Activated CD8-positive, alpha-beta memory T cell treated with anti-CD3 and anti-CD28 coated beads, Interleukin-2, amount 50 U/mL, for 1 hour (primary cell): ENCODE data around the gene TRIM75.
"Not testable (repeated sequence)": the region's sequence is repeated elsewhere in the genome, so short reads cannot be mapped to it uniquely, and the experiment has no call there.

Source experiments
- DNase-seq: peaks from one replicate; pipeline ENCODE4 v3.0.0-alpha.2; 2020; ENCODE audit errors: extremely low read depth

Gene TRIM75

GRCh38 chr4:165053645-165054044 lies at the start of gene TRIM75:
TRIM75 (plus strand) TSS chr4:165053866; CDS start chr4:165059148, 5,282 bp downstream.
- DNase-seq: no peak

GRCh38 chr4:165005352-165005925 lies 48.2 kb upstream of the TRIM75 start:
- DNase-seq: no peak

GRCh38 chr4:165006456-165006855 lies 47.2 kb upstream of the TRIM75 start:
- no peak for DNase-seq

GRCh38 chr4:165006886-165007285 lies 46.8 kb upstream of the TRIM75 start:
- DNase-seq: no peak

- DNase-seq: no peak
These were observed 44.0 kb upstream of the TRIM75 start for GRCh38 chr4:165009493-165010227.

- no peak for DNase-seq
These were observed 43.2 kb upstream of the TRIM75 start for GRCh38 chr4:165010487-165010886.

GRCh38 chr4:165010991-165011390 lies 42.7 kb upstream of the TRIM75 start:
- DNase-seq: no peak

GRCh38 chr4:165011403-165011802 lies 42.3 kb upstream of the TRIM75 start:
- DNase-seq: no peak

- DNase-seq: no peak
These were observed 40.0 kb upstream of the TRIM75 start for GRCh38 chr4:165013691-165014090.

- no peak for DNase-seq
These were observed 36.7 kb upstream of the TRIM75 start for GRCh38 chr4:165016971-165017370.

GRCh38 chr4:165019995-165020394 lies 33.7 kb upstream of the TRIM75 start:
- not testable (repeated sequence) for DNase-seq

GRCh38 chr4:165025782-165026181 lies 27.9 kb upstream of the TRIM75 start:
- not testable (repeated sequence) for DNase-seq

GRCh38 chr4:165027762-165028402 lies 25.8 kb upstream of the TRIM75 start:
- no peak for DNase-seq

- no peak for DNase-seq
These were observed 22.0 kb upstream of the TRIM75 start, which contains the start of gene TRIM60 for GRCh38 chr4:165031436-165032211. TRIM60 (plus strand) TSS chr4:165031999; CDS start chr4:165040073, 8,074 bp downstream.

- DNase-seq: no peak
These were observed 5.5 kb upstream of the TRIM75 start for GRCh38 chr4:165048170-165048569.

GRCh38 chr4:165052627-165053026 lies 1.0 kb upstream of the TRIM75 start:
- no peak for DNase-seq

GRCh38 chr4:165055601-165056000 lies 1.9 kb downstream of the TRIM75 start:
- no peak for DNase-seq

GRCh38 chr4:165058666-165059065 lies 5.0 kb downstream of the TRIM75 start:
- no peak for DNase-seq

- no peak for DNase-seq
These were observed 5.7 kb downstream of the TRIM75 start for GRCh38 chr4:165059386-165059785.

- DNase-seq: no peak
These were observed 7.3 kb downstream of the TRIM75 start for GRCh38 chr4:165060938-165061337.

GRCh38 chr4:165070560-165070959 lies 16.9 kb downstream of the TRIM75 start:
- no peak for DNase-seq

- not testable (repeated sequence) for DNase-seq
These were observed 19.7 kb downstream of the TRIM75 start for GRCh38 chr4:165073346-165073745.
